Activated gamma-delta T cell treated with anti-CD3 and anti-CD28 coated beads, Interleukin-2, amount 50 U/mL, for 16 hours (primary cell): ENCODE measurements around the gene SLC4A1.

ENCODE experiments used
- DNase-seq: peaks from one replicate; pipeline ENCODE4 v3.0.0-alpha.2; 2020; ENCODE audit warnings: low read depth

Gene SLC4A1

DNA sequence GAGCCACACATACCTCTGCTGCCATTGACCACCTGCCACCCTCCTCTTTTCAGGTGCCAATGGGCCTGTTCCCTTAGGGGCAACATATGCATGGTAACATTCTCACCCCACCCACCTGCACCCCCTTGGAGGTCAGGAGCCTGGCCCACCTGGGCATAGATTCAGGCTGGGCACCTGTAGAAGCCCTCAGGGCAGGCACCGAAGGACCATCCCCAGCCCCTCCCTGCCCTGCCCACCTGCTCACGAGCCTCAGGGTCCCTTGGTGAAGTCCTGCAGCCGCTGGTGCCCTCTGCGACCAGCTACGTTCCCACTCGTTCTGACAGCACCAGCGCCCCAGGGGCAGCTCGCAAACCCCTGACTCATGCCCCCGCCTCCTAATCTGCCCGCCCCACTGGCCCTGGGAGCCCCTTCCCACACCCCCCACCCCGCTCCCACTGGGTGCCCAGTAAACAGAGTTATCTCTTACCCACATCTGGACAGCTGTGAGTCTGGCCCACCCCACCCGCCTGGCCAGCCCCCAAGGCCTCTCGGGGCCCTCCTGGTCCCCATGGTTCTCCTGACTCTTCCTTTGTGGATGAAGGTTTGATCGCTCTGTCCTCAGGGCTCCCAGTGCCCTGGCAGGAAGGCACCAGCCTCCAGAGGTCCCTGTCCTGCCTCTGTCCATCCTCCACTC, at the start of gene SLC4A1:
Gene SLC4A1 (minus strand): TSS at position 318 of the 673 bp plus-strand sequence. CDS start 5,269 bp downstream, outside the sequence.
- no peak for DNase-seq

DNA sequence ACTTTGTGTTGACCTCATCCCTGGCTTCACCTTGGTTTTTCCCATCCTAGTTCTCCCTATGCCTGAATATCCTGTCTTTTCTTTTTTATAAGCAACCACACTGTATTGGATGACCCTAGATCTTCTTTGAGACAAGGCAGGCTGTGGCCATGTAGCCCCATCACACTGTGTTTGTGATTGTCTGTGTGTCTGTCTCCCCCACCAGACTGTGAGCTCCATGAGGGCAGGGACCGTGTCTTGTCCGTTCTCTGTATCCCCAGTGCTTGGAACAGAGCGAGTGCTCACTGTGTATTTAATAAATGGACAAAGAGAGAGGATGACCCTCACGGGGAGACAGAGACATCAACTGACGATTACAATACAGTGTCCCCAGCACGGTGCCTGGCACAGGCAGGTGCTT, 49.6 kb upstream of the SLC4A1 start:
- DNase-seq = no peak

DNA sequence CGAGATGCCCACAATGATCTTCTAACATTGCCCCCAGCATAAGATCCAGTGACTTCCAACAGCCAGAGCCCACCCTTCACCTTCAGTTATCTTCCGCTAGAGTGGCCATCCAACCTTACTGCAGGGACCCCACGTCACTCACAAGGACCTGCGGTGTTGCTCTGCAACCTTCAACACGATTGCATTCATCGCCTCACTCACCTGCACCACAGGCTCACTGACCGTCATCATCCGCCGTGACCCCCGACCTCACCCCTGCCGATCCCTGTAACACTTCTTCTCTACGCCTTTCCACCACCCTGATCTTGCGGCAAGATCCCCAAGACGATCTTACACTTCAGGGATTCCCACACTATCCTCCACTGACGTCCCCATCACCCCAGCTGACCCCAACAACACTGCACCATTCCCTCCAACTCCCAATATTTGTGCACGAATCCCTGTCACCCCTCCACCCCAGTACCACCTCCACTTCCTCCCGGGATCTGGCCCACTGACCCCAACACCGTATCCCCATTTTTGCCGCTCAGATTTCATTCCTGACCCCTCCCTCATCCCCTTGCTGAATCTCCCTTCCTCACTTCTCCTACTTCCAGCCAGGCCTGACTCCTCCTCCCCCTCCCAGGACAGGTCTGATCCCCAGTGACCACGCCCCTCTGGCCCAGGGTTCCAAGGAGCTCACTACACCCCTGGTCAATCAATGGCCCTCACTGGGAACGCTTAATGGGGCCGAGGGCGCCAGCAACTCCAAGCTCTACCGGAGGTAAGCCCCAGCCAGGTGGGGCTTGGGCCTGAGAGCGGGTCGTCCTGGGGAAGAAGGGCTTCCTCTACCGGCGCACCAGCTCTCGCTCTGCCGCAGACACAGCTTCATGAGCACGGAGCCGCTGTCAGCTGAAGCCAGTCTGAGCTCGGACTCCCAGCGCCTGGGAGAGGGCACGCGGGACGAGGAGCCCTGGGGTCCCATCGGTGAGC, 48.1 kb upstream of the SLC4A1 start:
- DNase-seq = no peak

DNA sequence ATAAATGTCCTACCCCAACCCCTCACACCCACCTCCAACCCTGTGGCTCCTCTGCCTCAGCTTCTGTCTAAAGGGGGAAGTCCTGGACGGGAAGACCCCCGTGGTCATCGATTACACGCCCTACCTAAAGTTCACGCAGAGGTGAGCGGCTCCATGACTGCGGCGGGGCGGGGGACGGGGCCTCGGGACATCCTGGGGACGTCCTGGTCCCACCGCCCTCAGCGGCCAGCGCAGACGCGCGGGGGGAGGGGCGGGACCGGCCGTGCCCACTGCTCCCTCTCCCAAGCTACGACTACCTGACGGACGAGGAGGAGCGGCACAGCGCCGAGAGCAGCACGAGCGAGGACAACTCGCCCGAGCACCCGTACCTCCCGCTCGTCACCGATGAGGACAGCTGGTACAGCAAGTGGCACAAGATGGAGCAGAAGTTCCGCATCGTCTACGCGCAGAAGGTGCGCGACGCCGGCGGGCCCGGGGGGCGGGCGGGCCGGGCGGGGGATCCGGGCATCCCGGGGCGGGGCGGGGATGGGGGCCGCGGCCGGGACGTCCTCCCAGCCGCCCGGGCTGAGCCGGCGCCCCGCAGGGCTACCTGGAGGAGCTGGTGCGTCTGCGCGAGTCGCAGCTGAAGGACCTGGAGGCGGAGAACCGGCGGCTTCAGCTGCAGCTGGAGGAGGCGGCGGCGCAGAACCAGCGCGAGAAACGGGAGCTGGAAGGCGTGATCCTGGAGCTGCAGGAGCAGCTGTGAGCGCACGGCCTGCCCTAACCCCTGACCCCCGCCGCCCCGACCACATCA, 47.1 kb upstream of the SLC4A1 start:
- no peak for DNase-seq

DNA sequence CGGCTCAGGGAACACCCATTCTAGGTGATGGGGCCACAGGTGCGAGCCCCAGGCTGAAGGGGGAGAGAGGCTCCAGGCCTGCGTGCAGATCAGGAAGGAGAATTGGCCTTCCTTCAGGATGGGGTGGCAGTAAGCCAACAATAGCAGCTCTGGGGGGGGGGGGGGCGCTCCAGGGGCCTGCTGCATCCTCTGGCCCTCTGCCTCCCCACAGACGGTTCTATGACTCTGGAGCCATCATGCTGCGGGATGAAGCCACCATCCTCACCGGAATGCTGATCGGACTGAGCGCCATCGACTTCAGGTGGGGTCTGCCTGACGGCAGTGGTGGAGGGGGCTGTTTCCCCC, 46.6 kb upstream of the SLC4A1 start:
- no peak for DNase-seq

DNA sequence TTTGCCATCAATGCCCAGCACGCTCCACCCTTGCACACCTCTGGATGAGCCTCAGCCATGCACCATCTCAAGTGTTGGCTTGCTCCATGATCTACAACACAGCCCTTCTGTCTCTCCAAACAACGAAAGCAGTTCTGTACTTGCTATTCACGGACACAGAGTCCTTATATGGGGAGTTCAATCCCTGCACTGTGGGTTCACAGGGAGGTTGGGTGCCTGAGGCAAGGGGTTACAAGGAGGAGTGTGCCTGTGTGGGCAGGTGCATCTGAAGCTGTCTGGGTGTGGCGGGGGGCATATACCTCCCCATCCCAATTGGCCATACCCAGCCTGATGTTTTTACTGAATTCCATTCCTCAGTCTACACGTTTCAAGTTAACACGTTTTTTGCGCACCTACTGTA, 46.1 kb upstream of the SLC4A1 start:
- no peak for DNase-seq

DNA sequence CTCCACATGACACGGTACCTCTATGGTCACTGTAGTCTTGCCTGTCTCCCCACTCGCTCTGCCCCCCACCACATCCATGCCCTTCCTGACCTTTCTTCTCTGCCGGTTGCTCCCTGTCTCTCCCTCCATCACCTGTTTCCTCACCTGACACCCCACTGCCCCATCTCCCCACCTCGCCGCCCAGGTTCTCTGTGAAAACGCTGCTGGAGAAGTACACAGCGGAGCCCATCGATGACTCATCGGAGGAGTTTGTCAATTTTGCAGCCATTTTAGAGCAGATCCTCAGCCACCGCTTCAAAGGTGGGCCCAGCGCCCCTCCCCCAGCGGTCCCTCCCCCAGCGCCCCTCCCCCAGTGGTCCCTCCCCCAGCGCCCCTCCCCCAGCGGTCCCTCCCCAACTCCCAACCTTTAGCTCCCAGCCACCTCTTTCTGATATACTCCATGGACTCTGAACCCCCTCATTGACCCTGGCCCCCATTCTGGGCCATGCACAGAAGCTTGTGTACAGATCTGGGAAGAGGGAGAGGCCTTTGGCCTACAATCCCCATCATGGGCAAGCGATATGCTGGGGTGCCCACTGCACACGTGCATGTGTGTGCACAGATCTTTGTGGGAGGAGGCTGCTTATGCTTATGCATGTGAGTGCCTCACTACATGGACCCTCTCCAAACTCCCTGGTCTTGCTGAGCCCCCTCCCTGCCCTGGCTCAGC, 44.6 kb upstream of the SLC4A1 start:
- DNase-seq = no peak

DNA sequence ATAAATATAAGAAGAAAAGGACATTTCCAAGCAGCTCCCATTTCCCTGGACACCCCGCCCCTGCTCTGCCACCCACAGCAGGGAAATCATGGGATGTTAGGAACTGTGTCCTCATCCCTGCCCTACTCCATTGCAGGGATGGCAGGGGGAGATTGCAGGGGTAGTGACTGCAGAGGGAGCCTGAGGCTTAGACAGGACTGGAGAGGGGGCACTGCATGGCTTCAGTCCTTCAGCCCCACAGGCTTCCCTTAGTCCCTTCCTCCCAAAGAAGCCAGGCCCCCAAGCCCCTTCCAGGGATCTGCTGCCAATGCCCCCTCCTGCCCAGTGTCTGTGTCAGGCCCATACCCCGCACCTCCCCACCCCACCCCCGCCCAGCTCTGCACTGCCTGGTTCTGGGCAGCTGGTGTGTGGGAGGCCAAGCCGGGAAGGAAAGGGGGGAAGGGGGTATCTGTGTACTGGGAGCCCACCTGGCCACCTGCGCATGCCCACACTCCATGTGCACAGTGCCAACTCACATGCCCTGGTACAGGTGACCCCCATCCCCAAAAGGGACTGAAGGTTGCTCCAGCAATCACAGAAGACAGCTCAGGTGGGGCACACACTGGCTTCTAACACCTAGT, 43.7 kb upstream of the SLC4A1 start:
- DNase-seq = no peak

DNA sequence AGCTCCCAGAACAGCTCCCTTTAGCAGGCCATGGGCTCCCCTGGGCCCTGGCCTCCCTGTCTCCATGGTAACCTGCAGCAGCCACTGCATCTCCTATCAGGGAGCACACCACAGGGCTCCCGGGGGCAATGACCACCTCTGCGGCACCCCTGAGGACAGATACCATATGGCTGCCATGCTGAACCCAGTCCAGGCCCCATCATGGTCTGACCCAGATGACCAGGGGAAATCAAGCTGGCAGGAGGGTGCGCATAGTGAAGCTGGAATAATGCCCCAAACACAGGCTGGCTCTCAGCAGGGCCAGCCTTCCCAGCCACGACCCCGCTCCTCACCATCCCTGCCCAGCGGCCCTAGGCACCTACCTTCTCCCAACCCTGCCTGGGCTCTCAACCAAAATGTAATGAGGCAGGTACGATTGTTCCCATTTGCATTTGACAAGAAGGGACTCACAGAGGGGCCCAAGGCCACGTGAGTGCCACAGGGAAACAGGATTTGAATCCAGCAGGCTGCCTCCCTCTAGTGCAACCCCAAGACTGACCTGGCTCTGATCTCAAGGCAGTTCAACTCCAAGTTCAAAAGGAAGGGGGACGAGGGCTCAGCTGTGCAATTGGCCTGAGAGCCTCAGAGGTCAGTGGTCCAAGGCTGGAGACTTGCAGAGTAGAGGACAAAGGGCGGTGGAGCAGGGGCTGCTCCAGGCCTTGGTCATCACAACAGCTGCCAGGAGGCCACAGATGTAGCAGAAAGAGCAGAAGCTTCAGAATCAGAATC, 42.9 kb upstream of the SLC4A1 start:
- no peak for DNase-seq

DNA sequence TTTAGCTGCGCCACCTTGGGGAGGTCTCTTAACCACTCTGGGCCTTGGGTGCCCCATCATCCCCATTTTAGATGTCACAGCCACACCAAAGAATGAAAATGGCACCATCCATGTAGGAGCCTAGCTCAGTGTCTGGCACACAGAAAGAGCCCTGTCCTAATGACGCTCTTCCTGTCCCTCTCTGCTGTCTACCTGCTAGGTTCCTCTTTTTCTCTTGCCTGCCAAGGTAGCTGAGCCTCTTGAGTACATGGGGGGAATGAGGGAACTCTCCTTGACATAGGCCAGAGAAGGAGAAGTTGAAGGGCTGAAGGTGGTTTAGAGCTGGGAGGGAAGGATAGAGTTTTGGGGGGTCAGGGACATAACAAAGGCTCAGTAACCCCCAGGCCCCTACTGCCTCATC, 42.3 kb upstream of the SLC4A1 start:
- no peak for DNase-seq

DNA sequence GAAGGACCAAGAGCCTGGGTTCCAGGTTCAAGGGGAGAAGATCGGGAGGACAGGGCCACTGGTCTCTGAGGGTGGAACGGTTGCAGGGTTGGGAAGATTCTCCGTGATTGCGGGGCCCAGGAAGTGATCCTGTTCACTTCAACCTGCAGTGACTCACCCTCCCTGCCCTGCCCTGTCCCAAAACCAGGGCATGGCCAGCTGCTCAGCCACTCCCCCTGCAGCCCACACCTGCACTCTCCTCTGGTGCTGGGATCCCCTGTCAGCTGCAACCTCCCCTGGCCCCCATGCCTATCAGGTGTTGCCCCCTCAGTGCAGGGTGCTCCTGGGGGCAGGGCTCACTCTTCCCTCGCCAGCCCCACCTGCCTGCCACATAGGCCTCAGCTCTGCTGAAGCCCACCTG, 41.5 kb upstream of the SLC4A1 start:
- no peak for DNase-seq

DNA sequence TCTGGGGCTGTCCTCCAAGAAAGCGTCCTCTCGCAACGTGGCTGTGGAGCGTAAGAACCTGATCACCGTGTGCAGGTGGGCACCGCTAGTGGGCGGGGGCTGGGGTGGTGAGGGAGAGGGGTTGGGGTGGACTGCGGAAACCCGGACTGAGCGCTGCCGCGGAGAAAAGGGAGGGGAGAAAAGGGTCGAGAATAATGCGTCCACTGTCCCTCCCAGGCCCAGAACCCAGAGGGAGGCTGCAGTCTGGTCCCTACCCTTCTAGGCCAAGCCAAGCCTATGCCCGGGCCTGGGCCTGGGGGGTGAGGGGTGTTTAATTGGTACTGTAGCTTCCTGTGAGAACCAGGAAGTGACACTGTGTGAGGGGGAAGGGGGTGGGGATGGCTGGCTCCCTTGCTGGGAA, 40.9 kb upstream of the SLC4A1 start:
- no peak for DNase-seq

DNA sequence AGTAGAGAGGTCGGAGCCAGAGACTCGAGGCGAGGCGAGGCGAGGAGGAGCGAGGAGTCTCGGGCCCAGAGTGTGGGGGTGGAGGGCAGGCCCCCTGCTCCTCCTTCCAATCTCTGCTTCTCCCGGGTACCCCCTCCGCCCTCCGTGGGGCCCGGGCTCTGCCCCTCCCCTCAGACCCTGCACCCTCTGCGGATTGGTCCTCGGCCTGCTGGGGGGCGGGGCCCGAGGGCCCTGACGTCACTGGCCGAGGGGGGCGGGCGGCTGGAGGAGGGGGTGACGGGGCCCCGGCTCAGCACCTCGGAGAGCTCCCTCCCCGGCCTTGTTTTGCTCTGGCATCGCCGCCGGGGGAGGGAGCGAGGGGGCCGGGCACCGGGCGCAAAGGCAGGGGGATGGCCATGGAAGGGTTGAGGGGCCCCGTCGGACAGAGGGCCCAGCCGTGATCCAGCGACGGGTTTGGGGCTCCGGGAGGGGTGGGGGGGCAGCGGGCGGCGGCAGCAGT, 40.4 kb upstream of the SLC4A1 start, which contains the start of gene RUNDC3A:
Gene RUNDC3A (plus strand): TSS at position 282 of the 499 bp plus-strand sequence. CDS start 232 bp downstream, outside the sequence.
- peak; percentile 83 for DNase-seq

DNA sequence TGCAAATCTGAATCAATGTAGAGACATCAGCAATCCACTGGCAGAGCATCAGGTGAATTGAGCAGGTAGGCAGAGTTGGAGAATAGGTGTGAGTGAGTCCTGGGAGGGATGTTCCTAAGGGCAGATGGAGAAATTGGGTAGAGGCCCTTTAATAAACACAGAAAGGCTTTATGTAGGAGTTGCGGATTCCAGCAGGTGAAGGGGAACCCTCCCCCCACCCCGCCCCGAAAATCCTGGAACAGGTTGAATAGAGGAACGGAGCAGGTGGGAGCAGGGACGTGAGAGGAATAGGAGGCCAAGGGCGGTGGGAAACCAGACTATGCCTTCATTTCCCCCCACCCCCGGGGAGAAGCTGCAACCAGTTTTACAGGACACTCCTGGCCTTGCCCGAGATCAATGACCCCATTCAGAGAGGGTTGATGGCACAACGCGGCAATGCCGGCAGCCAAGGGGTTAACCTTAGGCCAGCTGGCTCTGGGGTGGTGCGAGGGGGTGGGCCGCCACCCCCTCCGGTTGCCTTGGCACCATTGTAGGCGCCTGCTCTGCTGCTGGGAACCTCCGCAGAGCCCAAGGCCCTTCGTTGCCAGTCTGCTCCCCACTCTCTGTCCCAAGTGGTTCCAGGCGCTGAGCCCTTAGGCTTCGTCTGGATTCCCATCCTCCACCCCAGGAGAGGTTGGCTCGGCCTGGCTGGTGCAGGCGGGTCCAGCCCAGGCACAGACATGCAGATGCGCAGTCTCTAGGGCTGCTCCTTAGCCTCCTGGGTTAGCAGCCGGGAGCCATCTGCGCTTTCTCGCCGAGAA, 39.7 kb upstream of the SLC4A1 start:
- no peak for DNase-seq

DNA sequence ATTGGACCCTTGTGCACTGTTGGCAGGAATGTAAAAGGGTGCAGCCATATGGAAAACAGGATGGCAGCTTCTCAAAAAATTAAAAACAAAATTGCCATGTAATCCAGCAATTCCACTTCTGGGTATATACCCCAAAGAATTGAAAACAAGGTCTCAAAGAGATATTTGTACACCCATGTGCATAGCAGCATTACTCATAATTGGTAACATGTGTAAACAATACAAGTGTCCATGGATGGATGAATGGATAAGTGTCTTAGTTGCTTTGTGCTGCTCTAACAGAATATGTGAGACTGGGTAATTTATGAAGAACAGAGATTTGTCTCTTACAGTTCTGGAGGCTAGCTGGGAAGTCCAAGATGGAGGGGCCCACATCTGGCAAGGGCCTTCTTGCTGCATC, 36.7 kb upstream of the SLC4A1 start:
- DNase-seq = no peak

DNA sequence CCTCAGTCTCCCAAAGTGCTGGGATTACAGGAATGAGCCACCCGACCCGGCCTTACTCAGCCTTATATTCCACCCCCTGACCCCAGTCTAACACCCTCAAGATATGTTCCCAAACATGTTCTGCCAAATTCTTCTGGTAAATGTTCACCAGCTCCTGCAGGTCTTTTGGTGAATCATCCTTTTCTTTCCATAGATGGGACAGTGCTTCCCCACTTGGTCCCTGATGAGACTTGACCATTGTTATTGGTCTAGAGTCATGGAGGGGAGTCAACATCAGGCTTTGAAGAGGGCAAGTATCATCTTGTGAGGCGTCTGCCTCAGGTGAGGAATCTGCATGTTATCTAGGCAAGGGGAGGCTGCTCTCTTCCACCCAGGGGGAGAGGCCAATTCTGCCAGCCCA, 30.0 kb upstream of the SLC4A1 start:
- no peak for DNase-seq

DNA sequence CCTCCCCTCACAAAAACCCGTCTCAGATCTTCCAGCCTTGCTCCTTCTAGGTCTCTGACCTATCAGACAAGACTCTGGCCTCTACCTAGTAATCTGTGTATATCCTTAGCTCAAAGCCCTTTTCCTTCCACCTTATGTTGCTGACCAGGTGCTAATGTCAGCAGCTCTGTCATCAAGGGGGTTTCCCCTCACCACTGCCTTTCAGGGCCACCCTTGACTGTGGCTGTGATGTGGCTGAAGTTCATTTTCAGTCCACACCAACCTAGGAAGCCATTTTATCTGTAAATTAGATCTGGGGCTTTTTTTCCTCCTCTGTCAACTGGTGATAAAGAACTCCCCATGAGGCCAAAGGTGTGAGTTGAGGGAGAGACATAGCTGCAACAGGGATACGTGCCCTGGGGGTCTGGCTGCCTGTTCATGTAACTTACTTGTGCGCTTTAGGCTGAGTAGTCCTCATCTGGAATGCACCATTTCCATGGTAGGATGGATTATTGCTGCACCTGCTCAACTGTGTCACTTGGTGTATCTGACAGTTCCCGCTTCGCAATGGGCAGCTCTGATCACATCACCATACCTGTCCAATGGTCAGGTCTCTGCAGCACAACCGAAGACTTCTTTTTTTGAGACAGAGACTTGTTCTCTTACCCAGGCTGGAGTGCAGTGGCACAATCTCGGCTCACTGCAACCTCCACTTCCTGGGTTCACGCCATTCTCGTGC, 25.7 kb upstream of the SLC4A1 start:
- DNase-seq = no peak

DNA sequence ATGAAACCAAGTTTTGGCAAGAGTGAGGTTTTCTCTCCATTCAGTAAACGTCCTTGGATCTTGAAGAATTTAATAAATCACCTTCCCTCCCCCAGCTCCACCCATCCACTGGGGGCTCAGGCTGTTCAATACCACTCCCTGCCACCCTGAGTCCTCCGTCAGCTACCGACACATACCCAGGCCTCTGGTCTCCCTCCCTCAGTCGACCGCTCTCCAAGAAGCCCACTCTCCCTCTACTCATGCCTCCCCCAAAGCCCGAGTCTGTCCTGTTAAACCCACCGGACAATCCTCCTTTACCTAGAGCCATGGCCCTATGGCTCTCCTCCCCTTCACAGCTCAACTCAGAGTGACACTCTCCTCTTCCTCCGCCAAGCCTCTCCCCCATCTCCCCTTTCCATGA, 19.7 kb upstream of the SLC4A1 start:
- no peak for DNase-seq

DNA sequence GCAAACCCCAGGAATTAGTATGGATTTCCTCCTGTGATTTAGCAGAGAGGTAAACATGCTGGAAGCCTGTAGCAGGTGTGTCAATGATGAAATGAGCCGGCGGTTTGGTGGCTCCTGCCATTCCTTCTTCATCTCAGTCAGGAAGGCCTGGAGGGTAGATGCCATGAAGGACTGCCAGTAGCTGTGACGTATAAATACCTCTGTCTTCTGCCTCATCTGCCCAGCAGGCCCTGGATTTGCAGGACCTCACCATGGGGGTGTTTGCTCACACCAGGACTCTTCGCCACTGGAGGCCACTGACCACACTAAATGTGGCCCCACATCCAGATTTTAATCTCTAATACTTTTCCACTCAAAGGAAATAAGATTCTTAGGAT, 16.1 kb upstream of the SLC4A1 start:
- DNase-seq = no peak
